ENCODE data around the gene NLN.

The NLN gene

GRCh38 chr5:65812648-65813047 is 90.6 kb downstream of the NLN start:
- no peak for TF ChIP-seq EZH2 (IDR thresholded peaks at IDR 0.05; ENCODE audit: borderline replicate concordance, low read depth, low read length, severe bottlenecking)
- H3K79me2 ChIP-seq (ENCODE audit: insufficient read depth, low read length) = no peaks in the 10 kb centered on the region
- H3K27ac ChIP-seq (ENCODE audit: low read length) = no peak overlapping the region
- no peak overlapping the region for H2AFZ ChIP-seq (ENCODE audit: low read depth, low read length)
- no peaks in the 10 kb centered on the region for H4K20me1 ChIP-seq (ENCODE audit: insufficient read depth, low read length)
- ATAC-seq (ENCODE audit: insufficient read depth, low read depth) (no peak), DNase-seq (no peak)
- H3K4me1 ChIP-seq (ENCODE audit: insufficient read depth, low read length) = no peaks in the 10 kb centered on the region
- no peak overlapping the region for H3K4me2 ChIP-seq (ENCODE audit: insufficient read depth, low read length)
- no peak overlapping the region for H3K4me3 ChIP-seq (ENCODE audit: low read depth in 1 of 2, low read length in 2 of 2)
- no peak overlapping the region for H3K9ac ChIP-seq (ENCODE audit: low read depth, low read length)
- no peaks in the 10 kb centered on the region for H3K9me3 ChIP-seq (ENCODE audit: insufficient read depth, low read length, severe bottlenecking)
- no peaks in the 10 kb centered on the region for H3K27me3 ChIP-seq (ENCODE audit: insufficient read depth, low read length, poor library complexity)
- H3K36me3 ChIP-seq (ENCODE audit: insufficient read depth, low read length) = peaks cover 43% of the 10 kb centered on the region; the same call in 1 of the 2 replicates

DNA sequence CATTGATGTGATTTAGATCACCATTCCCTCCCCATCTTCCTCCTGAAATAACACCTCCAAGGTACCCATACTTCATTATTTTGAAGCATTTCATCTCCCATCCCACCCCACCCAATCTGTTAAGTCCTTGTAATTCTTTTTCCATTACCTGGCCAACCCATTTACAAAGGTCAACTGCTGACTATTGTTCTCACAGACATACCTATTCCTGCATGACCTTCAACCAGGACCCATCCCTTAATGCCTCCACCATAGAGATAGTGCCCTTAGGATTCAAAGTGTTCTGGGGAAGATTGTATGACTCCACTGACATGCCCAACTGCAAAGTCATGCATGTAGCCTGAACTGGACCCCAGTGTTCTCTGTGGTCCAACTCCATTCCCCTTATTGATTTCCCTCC is 91.2 kb downstream of the NLN start:
- Histone ChIP-seq H3K9ac (ENCODE audit: low read depth, low read length) (no peak overlapping the region), H3K36me3 (ENCODE audit: insufficient read depth, low read length) (peaks cover 43% of the 10 kb centered on the region; the same call in 1 of the 2 replicates), H4K20me1 (ENCODE audit: insufficient read depth, low read length) (no peaks in the 10 kb centered on the region), H3K27me3 (ENCODE audit: insufficient read depth, low read length, poor library complexity) (no peaks in the 10 kb centered on the region), H3K4me3 (ENCODE audit: low read depth in 1 of 2, low read length in 2 of 2) (no peak overlapping the region), H3K9me3 (ENCODE audit: insufficient read depth, low read length, severe bottlenecking) (no peaks in the 10 kb centered on the region), H3K4me1 (ENCODE audit: insufficient read depth, low read length) (no peaks in the 10 kb centered on the region), H3K4me2 (ENCODE audit: insufficient read depth, low read length) (no peak overlapping the region), H3K27ac (ENCODE audit: low read length) (no peak overlapping the region), H2AFZ (ENCODE audit: low read depth, low read length) (no peak overlapping the region), H3K79me2 (ENCODE audit: insufficient read depth, low read length) (no peaks in the 10 kb centered on the region)
- ATAC-seq (ENCODE audit: insufficient read depth, low read depth) = no peak
- TF ChIP-seq EZH2 (IDR thresholded peaks at IDR 0.05; ENCODE audit: borderline replicate concordance, low read depth, low read length, severe bottlenecking) = no peak
- TF ChIP-seq, protein P1, sequence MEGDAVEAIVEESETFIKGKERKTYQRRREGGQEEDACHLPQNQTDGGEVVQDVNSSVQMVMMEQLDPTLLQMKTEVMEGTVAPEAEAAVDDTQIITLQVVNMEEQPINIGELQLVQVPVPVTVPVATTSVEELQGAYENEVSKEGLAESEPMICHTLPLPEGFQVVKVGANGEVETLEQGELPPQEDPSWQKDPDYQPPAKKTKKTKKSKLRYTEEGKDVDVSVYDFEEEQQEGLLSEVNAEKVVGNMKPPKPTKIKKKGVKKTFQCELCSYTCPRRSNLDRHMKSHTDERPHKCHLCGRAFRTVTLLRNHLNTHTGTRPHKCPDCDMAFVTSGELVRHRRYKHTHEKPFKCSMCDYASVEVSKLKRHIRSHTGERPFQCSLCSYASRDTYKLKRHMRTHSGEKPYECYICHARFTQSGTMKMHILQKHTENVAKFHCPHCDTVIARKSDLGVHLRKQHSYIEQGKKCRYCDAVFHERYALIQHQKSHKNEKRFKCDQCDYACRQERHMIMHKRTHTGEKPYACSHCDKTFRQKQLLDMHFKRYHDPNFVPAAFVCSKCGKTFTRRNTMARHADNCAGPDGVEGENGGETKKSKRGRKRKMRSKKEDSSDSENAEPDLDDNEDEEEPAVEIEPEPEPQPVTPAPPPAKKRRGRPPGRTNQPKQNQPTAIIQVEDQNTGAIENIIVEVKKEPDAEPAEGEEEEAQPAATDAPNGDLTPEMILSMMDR (IDR thresholded peaks at IDR 0.05; ENCODE audit: borderline replicate concordance, extremely low read depth, low read length, poor library complexity, severe bottlenecking) = no peak
- no peak for DNase-seq

DNA sequence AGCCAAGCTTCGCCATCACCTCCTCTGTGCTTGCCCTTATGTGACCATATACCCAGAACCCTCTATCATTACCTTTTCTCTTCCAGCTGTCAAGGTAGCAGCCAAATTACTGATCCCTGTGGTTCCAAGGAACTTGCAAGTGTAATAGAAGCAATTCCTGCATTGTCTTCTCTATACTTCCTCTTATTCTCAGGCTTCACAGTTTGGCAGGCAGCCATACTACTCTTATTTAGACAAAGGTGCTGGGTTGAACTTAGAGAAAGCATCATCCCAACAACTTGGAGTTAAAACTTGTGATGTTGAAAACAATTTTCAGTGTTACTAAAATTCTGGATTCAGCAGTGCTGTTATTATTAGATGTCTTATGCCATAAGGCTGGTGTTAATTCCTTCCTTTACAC is 93.2 kb downstream of the NLN start:
- H3K79me2 ChIP-seq (ENCODE audit: insufficient read depth, low read length) = no peaks in the 10 kb centered on the region
- ATAC-seq (ENCODE audit: insufficient read depth, low read depth) = no peak
- no peak overlapping the region for H3K9ac ChIP-seq (ENCODE audit: low read depth, low read length)
- H3K27me3 ChIP-seq (ENCODE audit: insufficient read depth, low read length, poor library complexity) = no peaks in the 10 kb centered on the region
- H3K36me3 ChIP-seq (ENCODE audit: insufficient read depth, low read length) = peaks cover 38% of the 10 kb centered on the region; the same call in 1 of the 2 replicates
- no peak overlapping the region for H3K4me3 ChIP-seq (ENCODE audit: low read depth in 1 of 2, low read length in 2 of 2)
- no peaks in the 10 kb centered on the region for H3K4me1 ChIP-seq (ENCODE audit: insufficient read depth, low read length)
- H2AFZ ChIP-seq (ENCODE audit: low read depth, low read length) = no peak overlapping the region
- DNase-seq = no peak
- H3K27ac ChIP-seq (ENCODE audit: low read length) = no peak overlapping the region
- H4K20me1 ChIP-seq (ENCODE audit: insufficient read depth, low read length) = no peaks in the 10 kb centered on the region
- no peaks in the 10 kb centered on the region for H3K9me3 ChIP-seq (ENCODE audit: insufficient read depth, low read length, severe bottlenecking)
- H3K4me2 ChIP-seq (ENCODE audit: insufficient read depth, low read length) = no peak overlapping the region
- no peak for TF ChIP-seq EZH2 (IDR thresholded peaks at IDR 0.05; ENCODE audit: borderline replicate concordance, low read depth, low read length, severe bottlenecking)
- TF ChIP-seq, protein P1 (IDR thresholded peaks at IDR 0.05; ENCODE audit: borderline replicate concordance, extremely low read depth, low read length, poor library complexity, severe bottlenecking) = no peak

DNA sequence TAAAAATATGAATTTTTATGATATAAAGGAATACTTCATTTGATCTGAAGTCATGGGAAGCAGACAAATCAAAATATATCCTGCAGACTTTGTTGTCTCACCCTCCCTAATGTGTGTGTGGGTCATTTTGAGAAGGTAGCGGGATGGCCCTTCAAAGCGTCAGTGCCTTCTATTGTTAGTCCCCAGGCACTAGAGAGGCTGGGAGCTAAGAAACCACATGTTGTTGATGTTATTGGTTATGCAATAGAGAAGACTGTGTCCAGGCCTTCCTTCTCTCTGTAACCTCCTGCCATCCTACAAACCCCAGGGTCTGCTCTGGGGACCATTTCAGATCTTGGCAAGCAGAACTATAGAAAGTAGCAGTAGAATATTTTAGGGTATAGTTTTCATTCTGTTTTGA is 94.7 kb downstream of the NLN start:
- no peak for DNase-seq
- peaks cover 30% of the 10 kb centered on the region; the same call in 1 of the 2 replicates for H3K36me3 ChIP-seq (ENCODE audit: insufficient read depth, low read length)
- no peak overlapping the region for H3K27ac ChIP-seq (ENCODE audit: low read length)
- no peak overlapping the region for H3K4me3 ChIP-seq (ENCODE audit: low read depth in 1 of 2, low read length in 2 of 2)
- TF ChIP-seq, protein P1 (IDR thresholded peaks at IDR 0.05; ENCODE audit: borderline replicate concordance, extremely low read depth, low read length, poor library complexity, severe bottlenecking) = no peak
- no peak for TF ChIP-seq EZH2 (IDR thresholded peaks at IDR 0.05; ENCODE audit: borderline replicate concordance, low read depth, low read length, severe bottlenecking)
- H3K27me3 ChIP-seq (ENCODE audit: insufficient read depth, low read length, poor library complexity) = no peaks in the 10 kb centered on the region
- H3K4me1 ChIP-seq (ENCODE audit: insufficient read depth, low read length) = no peaks in the 10 kb centered on the region
- no peak overlapping the region for H2AFZ ChIP-seq (ENCODE audit: low read depth, low read length)
- no peak overlapping the region for H3K4me2 ChIP-seq (ENCODE audit: insufficient read depth, low read length)
- H4K20me1 ChIP-seq (ENCODE audit: insufficient read depth, low read length) = no peaks in the 10 kb centered on the region
- ATAC-seq (ENCODE audit: insufficient read depth, low read depth) = no peak
- H3K9ac ChIP-seq (ENCODE audit: low read depth, low read length) = no peak overlapping the region
- no peaks in the 10 kb centered on the region for H3K9me3 ChIP-seq (ENCODE audit: insufficient read depth, low read length, severe bottlenecking)
- no peaks in the 10 kb centered on the region for H3K79me2 ChIP-seq (ENCODE audit: insufficient read depth, low read length)

All from DND-41 (cell line).